ACC112 (cell line): ENCODE measurements around the gene OR6X1.
"Not testable (repeated sequence)": the region's sequence is repeated elsewhere in the genome, so short reads cannot be mapped to it uniquely, and the experiment has no call there.

ENCODE experiments used
- H2AFZ ChIP-seq: fragments of 200-600 bp; sonication (generic); one replicate; pipeline ENCODE4 v1.6.0; 2017; ENCODE audit warnings: antibody characterized with exemption, low read length; ENCODE audit not compliant: unreplicated experiment
- H3K27ac ChIP-seq: fragments of 200-600 bp; sonication (generic); 2 replicates; pipeline ENCODE4 v1.5.1; 2014; ENCODE audit warnings: low read depth, mild to moderate bottlenecking, antibody characterized with exemption, low read length, moderate library complexity
- H3K27me3 ChIP-seq: fragments of 200-600 bp; sonication (generic); 2 replicates; pipeline ENCODE4 v1.6.1; 2014; ENCODE audit warnings: mild to moderate bottlenecking, antibody characterized with exemption, low read length, moderate library complexity, mixed read lengths; ENCODE audit not compliant: insufficient read depth
- H3K36me3 ChIP-seq: fragments of 200-600 bp; sonication (generic); 2 replicates; pipeline ENCODE4 v1.6.1; 2016; ENCODE audit warnings: mild to moderate bottlenecking, antibody characterized with exemption, low read length, moderate library complexity, mixed read lengths; ENCODE audit not compliant: insufficient read depth
- H3K4me1 ChIP-seq: fragments of 200-600 bp; sonication (generic); one replicate; pipeline ENCODE4 v1.6.1; 2016; ENCODE audit warnings: low read length, mixed read lengths; ENCODE audit not compliant: insufficient read depth, unreplicated experiment, control insufficient read depth
- H3K4me3 ChIP-seq: fragments of 200-600 bp; sonication (generic); 2 replicates; pipeline ENCODE4 v1.5.1; 2014; ENCODE audit warnings: mild to moderate bottlenecking, low read depth, low read length
- H3K79me2 ChIP-seq: fragments of 200-600 bp; sonication (generic); one replicate; pipeline ENCODE4 v1.6.0; 2016; ENCODE audit warnings: low read length; ENCODE audit not compliant: control insufficient read depth, unreplicated experiment, insufficient read depth

OR6X1 gene

DNA sequence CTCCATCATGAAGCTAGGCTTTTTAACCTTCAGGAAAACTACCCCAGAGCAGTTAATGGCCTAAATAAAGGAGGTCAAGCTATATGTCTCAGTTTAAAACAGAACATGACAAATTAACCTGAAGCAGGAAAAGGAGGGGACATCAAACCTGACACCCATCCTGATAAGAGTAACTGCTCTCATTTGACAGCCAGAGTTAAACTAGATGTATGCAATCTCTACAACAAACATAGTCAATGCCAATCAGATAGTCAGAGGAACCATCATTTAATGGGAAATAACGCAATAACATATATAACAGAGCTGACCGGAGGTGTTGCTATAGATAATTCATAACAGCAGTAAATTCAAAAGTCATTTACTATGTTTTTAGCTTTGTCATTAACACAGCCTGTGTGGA is 15.9 kb downstream of the OR6X1 start:
- Histone ChIP-seq H3K27ac (no peak overlapping the region), H3K36me3 (peaks cover 60% of the 10 kb centered on the region), H3K79me2 (peaks cover 50% of the 10 kb centered on the region), H2AFZ (no peak overlapping the region), H3K4me3 (no peak overlapping the region), H3K4me1 (peaks cover 15% of the 10 kb centered on the region), H3K27me3 (no peaks in the 10 kb centered on the region)

DNA sequence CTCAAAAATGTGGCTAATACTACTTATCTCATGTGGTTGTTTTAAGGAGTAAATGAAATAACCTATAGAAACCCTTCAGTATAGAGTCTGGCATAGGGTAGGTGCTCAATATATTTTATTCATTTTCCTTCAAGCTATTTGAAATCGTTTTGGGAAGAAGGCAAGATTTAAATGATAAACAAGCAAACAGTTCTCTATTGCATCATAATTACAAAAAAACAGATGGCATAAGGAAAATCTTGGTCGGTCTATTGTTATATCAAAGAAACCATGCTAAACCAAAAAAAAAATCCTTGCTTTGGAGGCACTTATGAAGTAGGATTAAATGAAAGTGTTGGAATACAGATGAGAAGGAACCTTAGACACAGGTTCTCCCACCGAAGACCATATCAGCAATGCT is 17.5 kb downstream of the OR6X1 start:
- Histone ChIP-seq H3K36me3 (peaks cover 61% of the 10 kb centered on the region), H3K4me3 (no peak overlapping the region), H2AFZ (no peak overlapping the region), H3K79me2 (peaks cover 54% of the 10 kb centered on the region), H3K27me3 (no peaks in the 10 kb centered on the region), H3K27ac (no peak overlapping the region), H3K4me1 (peaks cover 11% of the 10 kb centered on the region)

DNA sequence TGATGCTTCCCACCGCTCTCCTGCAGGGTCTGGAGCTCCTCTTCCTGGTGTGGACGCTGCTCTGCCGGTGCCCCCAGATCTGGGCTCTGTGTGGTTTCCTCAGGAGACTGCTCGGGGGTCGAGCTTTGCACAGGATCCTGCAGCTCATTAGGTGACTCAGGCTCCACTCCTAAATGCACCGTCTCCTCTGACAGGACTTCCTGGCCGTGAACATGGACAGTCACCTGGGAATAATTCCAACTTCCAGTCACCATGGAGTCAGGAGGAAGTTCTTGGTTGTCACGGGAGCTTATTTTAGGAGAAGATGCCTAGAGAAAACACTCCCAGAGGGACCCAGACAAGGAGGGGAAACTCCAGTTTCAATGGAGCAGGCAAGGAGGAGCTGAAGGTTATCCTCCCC is 24.7 kb downstream of the OR6X1 start:
- H3K4me3 ChIP-seq = no peak overlapping the region
- H3K4me1 ChIP-seq = no peaks in the 10 kb centered on the region
- H3K27ac ChIP-seq = no peak overlapping the region
- no peak overlapping the region for H2AFZ ChIP-seq
- H3K79me2 ChIP-seq = peaks cover 9% of the 10 kb centered on the region
- peaks cover 76% of the 10 kb centered on the region for H3K36me3 ChIP-seq
- no peaks in the 10 kb centered on the region for H3K27me3 ChIP-seq

DNA sequence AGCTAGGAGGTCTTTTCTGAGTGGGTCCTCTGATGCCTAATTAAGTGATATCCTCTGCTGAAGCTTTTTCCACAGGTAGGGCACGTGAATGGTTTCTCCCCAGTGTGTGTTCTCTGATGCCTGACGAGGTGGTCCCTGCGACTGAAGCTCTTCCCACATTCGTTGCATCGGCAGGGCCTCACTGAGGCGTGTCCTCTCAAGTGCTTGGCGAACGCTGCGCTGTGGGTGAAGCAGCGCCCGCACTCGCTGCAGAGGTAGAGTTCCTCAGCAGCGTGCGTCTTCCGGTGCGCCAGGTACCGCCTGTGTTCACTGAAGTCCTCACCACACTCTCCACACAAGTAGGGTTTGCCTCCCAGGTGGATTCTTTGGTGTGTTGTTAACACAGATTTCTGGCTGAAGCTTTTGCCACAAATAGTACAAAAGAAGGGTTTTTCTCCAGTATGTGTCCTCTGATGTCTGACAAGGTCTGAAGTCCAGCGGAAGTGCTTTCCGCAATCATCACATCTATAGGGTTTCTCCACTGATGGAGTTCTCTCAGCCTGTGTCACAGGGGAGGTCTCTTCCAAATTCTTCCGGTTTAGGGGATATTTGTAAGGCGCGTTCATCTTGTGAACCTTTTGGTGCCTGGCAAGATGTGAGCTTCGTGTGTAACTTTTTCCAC is 28.2 kb downstream of the OR6X1 start:
- no peak overlapping the region for H2AFZ ChIP-seq
- H3K27ac ChIP-seq = no peak overlapping the region
- no peaks in the 10 kb centered on the region for H3K79me2 ChIP-seq
- H3K27me3 ChIP-seq = no peaks in the 10 kb centered on the region
- H3K4me3 ChIP-seq = no peak overlapping the region
- peaks cover 69% of the 10 kb centered on the region for H3K36me3 ChIP-seq
- no peaks in the 10 kb centered on the region for H3K4me1 ChIP-seq

DNA sequence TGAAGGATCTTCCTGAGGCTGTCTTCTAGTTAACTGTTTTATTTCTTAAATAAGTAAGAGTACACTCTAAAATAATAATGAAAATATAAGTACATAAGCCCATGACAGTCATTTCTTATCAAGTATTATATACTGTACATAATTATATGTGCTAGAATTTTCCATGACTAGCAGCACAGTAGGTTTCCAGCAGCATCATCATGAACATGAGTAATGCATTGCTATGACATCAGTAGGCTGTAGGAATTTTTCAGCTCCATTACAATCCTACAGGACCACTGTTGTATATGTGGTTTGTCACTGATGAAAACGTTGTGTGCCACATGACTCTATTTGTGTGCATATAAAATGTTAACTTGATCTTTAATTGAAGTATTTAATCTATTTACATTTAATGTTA is 34.9 kb downstream of the OR6X1 start:
- H2AFZ ChIP-seq = no peak overlapping the region
- H3K36me3 ChIP-seq = peaks cover 6% of the 10 kb centered on the region; the same call in 1 of the 2 replicates
- no peaks in the 10 kb centered on the region for H3K79me2 ChIP-seq
- no peaks in the 10 kb centered on the region for H3K4me1 ChIP-seq
- H3K27me3 ChIP-seq = peaks cover 28% of the 10 kb centered on the region
- H3K4me3 ChIP-seq = no peak overlapping the region
- H3K27ac ChIP-seq = no peak overlapping the region

DNA sequence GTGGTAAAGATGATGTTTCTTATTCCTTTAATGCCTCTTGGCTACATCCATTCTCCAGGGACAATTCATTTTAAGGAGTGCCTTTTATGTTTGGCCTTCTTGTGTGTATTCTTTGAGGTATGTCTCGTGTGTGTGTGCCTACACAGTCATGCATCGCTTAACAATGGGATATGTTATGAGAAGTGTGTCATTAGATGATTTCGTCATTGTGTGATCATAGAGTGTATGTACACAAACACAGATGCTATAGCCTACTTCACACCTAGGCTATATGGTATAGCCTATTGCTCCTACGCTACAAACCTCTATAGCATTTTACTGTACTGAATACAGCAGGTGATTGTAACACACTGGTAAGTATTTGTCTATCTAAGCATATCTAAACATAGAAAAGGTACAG is 35.8 kb downstream of the OR6X1 start:
- no peaks in the 10 kb centered on the region for H3K79me2 ChIP-seq
- no peak overlapping the region for H2AFZ ChIP-seq
- H3K27me3 ChIP-seq = peaks cover 38% of the 10 kb centered on the region
- H3K4me1 ChIP-seq = no peaks in the 10 kb centered on the region
- no peak overlapping the region for H3K27ac ChIP-seq
- no peak overlapping the region for H3K4me3 ChIP-seq
- no peaks in the 10 kb centered on the region for H3K36me3 ChIP-seq

DNA sequence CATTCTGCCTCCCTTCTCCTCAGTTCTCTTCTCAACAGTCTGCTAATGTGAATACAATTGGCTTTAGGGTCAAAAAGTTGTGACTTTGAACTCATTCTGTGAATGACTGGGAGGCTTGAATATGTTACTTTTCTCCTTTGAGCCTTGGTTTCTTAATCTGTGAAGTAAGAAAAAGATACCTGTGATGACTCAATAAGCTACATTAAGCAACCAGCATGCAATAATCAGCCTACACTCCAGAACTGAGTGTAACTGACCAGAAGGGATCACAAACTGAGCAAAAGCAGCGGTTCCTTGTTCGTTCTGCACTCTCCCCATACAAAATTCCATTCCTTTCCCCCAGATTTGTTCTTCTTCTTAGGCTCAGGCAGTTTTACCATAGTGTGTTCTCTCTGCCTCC is 36.3 kb downstream of the OR6X1 start:
- Histone ChIP-seq H3K4me1 (no peaks in the 10 kb centered on the region), H2AFZ (no peak overlapping the region)

DNA sequence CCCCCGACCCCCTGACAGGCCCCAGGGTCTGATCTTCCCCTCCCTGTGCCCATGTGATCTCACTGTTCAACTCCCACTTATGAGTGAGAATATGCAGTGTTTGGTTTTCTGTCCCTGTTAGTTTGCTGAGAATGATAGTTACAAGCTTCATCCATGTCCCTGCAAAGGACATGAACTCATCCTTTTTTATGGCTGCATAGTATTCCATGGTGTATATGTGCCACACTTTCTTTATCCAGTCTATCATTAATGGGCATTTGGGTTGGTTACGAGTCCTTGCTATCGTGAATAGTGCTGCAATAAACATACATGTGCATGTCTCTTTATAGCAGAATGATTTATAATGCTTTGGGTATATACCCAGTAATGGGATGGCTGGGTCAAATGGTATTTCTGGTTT is 41.7 kb downstream of the OR6X1 start:
- not testable (repeated sequence) for H3K4me3 ChIP-seq, H3K4me1 ChIP-seq, H3K27ac ChIP-seq, H3K79me2 ChIP-seq, H3K36me3 ChIP-seq, H2AFZ ChIP-seq
- H3K27me3 ChIP-seq = peaks cover 62% of the 10 kb centered on the region

More for the DNA sequence above, 36.3 kb downstream of the OR6X1 start:
- H3K27ac ChIP-seq = no peak overlapping the region
- no peak overlapping the region for H3K4me3 ChIP-seq
- peaks cover 39% of the 10 kb centered on the region for H3K27me3 ChIP-seq
- H3K36me3 ChIP-seq = no peaks in the 10 kb centered on the region
- no peaks in the 10 kb centered on the region for H3K79me2 ChIP-seq

DNA sequence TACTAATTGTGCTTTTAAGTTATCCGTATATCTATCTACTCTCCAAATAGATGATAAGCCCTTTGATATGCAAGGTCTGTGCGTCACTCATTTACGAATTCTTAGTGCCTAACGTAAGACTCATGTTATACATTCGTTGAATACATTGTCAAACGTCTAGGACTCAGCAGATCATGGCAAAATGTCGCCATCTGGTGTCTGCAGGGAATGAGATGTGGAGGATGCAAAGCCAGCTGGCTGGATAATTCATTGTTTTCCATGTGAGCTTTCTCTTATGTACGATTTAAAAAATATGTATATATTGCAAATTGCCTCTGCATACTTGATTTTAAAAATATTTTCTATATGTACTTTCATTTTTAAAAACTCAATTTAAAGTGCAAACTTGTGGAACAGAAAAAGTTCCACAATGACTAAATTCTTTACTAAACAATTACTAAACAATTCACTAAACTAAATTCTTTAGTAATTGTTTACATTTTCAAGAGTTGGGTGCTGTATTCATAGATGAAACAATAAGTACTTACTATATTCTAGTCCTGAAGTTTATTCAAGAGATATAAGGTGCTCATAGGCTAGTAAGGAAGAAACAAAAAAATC is 46.6 kb downstream of the OR6X1 start:
- H3K36me3 ChIP-seq = no peaks in the 10 kb centered on the region
- no peak overlapping the region for H3K27ac ChIP-seq
- no peak overlapping the region for H3K4me3 ChIP-seq
- H3K4me1 ChIP-seq = no peaks in the 10 kb centered on the region
- H2AFZ ChIP-seq = no peak overlapping the region
- H3K79me2 ChIP-seq = no peaks in the 10 kb centered on the region
- H3K27me3 ChIP-seq = peaks cover 28% of the 10 kb centered on the region

DNA sequence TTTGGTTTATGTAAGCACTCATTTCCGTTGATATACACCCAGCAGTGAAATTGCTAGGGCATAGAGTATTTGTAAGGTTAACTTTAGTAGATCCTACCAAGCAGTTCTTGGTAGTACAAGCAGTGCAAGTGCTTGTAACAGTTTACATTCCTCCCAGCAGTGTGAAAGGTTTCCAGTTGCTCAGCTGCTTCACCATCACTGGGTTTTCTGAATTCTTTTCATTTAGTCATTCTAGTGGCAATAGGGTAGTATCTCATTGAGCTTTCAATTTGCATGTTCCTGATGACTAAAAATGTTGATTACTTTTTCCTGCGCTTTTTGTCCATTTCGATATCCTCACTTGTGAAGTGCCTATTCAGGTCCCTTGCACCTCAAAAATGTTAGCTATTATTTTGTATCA is 47.1 kb downstream of the OR6X1 start:
- Histone ChIP-seq H3K27ac (no peak overlapping the region), H3K4me1 (peaks cover 2% of the 10 kb centered on the region), H3K27me3 (peaks cover 27% of the 10 kb centered on the region), H2AFZ (no peak overlapping the region), H3K79me2 (no peaks in the 10 kb centered on the region), H3K4me3 (no peak overlapping the region), H3K36me3 (no peaks in the 10 kb centered on the region)

DNA sequence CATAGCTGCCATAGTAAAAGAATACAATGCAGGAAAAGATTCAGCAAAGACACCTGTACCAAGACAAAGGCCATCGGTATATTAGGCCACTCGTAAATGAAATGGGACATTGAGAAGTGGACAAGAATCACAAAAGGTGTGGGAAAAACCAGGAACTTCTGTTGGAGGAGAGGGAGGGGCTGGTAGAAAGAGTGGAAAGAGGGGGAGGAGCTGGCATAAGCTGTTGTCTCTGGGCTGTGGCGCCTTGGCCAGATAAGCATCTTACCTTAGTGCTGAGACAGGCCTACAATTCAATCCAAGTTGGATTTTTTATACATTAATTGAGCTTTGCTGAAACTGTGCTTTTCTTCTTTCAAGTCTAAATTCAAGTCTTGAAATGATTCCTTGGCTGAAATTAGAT is 50.0 kb downstream of the OR6X1 start:
- Histone ChIP-seq H3K36me3 (no peaks in the 10 kb centered on the region), H2AFZ (no peak overlapping the region), H3K27ac (no peak overlapping the region), H3K27me3 (peaks cover 22% of the 10 kb centered on the region), H3K4me1 (peaks cover 4% of the 10 kb centered on the region), H3K79me2 (no peaks in the 10 kb centered on the region), H3K4me3 (no peak overlapping the region)
